Measurements from ENCODE around the gene ING3.

DNA sequence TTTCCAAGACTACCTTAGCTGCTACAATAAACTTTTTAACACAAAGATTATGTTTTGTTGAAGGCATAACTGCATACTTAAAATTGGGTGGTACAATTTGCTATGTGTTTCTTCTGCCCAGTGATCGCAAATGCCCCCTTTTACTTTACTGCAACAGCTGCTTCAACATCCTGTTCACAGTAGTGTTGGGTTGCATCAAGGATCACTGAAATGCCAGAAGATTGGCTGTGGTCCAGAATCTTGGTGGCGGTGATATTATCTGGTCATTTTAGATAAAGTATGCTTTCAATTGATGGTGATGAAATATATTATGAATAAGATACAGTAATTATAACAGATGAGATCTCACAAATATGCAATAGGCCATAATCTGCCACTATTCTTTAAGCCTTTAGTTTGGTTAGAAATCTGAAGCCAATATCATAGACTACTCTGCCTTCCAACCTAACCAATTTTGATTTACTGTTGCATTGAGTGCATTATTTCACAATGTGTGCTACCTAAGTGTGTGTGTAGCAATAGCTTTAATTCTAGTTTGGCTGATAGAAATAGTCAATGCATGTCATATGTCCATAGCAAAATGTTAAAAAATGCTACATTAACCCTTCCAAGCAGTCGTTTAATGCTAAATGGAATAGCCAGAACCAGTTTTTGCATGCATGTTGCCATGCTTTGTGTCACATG is 29.8 kb upstream of the ING3 start:
- TF ChIP-seq, protein P1, sequence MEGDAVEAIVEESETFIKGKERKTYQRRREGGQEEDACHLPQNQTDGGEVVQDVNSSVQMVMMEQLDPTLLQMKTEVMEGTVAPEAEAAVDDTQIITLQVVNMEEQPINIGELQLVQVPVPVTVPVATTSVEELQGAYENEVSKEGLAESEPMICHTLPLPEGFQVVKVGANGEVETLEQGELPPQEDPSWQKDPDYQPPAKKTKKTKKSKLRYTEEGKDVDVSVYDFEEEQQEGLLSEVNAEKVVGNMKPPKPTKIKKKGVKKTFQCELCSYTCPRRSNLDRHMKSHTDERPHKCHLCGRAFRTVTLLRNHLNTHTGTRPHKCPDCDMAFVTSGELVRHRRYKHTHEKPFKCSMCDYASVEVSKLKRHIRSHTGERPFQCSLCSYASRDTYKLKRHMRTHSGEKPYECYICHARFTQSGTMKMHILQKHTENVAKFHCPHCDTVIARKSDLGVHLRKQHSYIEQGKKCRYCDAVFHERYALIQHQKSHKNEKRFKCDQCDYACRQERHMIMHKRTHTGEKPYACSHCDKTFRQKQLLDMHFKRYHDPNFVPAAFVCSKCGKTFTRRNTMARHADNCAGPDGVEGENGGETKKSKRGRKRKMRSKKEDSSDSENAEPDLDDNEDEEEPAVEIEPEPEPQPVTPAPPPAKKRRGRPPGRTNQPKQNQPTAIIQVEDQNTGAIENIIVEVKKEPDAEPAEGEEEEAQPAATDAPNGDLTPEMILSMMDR (IDR thresholded peaks at IDR 0.05), result no peak
- TF ChIP-seq POLR2A (IDR thresholded peaks at IDR 0.05), result no peak

Measured in adrenal gland (tissue), 5 donors.